Epithelial cell of esophagus (primary cell): ENCODE measurements around the gene KIF3C.
"Not testable (repeated sequence)": the region's sequence is repeated elsewhere in the genome, so short reads cannot be mapped to it uniquely, and the experiment has no call there.

ENCODE experiments used
- DNase-seq: peaks from one replicate; pipeline ENCODE4 v3.0.0; 2010; ENCODE audit warnings: low read depth
- H3K4me3 ChIP-seq: 2 replicates; pipeline ENCODE4 v1.5.1; 2011; ENCODE audit warnings: mild to moderate bottlenecking, low read length, control low read depth
- TF ChIP-seq, protein P1 (sequence below): IDR thresholded peaks from 2 replicates; pipeline ENCODE4 v1.5.1; 2011; ENCODE audit warnings: low read depth, mild to moderate bottlenecking, low read length, control low read depth, inconsistent platforms; ENCODE audit not compliant: insufficient read depth; ENCODE audit errors: missing control alignments

KIF3C gene

DNA sequence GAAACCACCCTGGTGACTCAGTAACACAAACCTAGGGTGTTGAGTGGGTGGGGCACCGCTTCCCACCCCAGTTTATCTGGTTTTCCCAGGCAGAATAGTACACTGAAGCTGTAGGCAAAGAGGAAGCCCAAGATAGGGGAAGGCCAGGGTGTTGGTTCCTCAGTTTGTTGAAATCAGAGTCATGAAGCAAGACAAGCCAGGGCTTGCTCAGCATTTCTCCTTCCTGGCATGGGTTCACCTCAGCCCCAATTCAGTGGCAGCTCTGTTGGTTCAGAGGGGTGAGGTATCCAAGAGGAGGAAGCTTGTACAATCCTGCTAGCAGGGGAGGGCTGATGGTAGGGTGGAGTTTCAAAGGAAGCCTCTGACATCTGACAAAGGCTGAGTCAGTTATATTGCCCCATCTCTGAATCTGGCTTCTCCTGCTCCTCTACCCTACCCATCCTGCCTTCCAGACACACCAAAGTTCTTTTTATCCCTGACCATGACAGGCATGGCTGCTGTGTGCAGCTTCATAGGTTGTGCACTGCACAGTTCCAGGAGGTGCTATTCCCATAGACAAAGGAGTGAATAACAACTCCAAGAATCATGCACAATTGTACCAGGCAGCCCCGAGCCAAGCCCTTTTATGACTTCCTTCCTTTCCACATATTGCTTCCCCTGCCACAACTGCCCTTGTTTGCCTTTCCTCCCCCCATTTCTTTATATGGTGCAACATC lies 26.7 kb upstream of the KIF3C start:
- peak; percentile 100 for DNase-seq
- TF ChIP-seq, protein P1, sequence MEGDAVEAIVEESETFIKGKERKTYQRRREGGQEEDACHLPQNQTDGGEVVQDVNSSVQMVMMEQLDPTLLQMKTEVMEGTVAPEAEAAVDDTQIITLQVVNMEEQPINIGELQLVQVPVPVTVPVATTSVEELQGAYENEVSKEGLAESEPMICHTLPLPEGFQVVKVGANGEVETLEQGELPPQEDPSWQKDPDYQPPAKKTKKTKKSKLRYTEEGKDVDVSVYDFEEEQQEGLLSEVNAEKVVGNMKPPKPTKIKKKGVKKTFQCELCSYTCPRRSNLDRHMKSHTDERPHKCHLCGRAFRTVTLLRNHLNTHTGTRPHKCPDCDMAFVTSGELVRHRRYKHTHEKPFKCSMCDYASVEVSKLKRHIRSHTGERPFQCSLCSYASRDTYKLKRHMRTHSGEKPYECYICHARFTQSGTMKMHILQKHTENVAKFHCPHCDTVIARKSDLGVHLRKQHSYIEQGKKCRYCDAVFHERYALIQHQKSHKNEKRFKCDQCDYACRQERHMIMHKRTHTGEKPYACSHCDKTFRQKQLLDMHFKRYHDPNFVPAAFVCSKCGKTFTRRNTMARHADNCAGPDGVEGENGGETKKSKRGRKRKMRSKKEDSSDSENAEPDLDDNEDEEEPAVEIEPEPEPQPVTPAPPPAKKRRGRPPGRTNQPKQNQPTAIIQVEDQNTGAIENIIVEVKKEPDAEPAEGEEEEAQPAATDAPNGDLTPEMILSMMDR: no peak
- H3K4me3 ChIP-seq: no peak overlapping the region

DNA sequence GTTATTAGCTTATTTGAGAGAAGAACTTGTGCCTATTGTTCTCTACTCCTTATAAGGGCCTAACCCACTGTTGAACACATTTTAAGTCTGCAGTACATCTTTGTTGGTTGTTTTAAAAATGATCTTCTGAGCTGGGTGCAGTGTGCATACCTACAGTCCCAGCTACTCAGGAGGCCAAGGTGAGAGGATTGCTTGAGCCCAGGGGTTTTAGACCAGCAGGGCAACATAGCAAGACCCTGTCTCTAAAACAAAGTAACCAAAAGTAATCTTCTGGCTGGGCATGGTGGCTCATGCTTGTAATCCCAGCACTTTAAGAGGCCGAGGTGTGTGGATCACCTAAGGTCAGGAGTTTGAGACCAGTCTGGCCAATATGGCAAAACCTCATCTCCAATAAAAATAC lies 25.8 kb upstream of the KIF3C start:
- H3K4me3 ChIP-seq: no peak overlapping the region
- TF ChIP-seq, protein P1: no peak
- DNase-seq: no peak

DNA sequence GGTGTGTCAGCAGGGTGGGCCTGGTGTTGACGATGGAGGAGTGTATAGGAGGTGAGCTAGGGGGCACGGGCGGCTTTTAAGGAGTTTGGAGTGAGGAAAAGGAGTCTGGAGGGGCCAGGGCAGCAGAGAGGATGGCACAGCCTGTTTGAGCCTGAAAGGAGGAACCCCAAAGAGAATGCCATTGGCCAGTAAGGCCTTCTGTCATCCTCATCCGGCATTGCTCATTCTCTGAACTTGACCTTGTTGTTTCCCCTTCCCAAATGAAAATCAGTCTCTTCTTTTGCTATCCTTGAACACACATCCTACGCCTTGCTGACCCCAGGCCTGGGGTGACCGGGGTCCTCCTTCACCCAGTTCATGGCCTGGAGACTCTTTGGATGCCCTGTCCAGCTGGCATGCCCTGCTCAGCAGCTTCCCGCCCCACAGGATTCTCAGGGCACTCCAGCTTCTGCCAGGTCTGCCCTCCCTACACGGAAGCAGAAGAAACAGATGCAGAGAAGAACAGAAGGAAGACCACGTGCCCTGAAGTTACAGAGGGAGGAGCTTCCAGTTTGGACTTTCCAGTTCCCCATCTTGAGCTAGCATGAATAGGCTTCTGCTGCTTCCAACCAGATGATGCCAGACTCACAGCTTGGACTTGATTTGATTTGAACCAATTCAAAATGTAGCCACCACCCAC lies 20.5 kb upstream of the KIF3C start:
- TF ChIP-seq, protein P1: no peak
- DNase-seq: peak; percentile 53
- H3K4me3 ChIP-seq: no peak overlapping the region

DNA sequence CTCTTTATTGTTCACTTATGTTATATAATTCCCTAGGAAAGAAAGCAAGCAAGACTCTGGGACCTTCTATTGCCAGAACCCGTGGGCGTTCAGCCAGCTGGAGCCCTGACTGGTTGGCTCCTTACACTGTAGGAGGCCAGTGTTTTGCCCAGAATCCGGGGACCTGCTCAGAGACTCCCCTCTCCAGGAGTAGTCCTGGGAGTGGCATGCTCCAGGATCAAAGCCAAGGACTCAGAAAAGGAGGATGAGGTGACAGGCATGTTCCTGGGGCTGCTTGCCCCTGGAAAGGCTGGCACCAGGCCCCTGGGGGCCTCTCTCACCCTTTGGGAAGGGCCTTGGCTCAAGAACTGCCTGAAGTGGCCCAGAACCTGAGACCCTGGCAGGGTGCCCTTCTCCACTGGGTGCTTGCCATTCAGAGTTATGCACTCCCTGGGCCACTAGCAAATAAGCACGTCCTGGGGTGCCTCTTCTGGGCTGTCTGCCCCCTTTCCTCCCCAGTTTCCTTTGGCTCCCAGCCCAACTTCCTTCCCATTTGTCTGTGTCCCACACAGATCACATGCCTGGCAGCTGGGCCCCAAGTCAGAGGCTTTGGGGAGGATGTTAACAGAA lies 19.6 kb upstream of the KIF3C start:
- DNase-seq: no peak
- no peak overlapping the region for H3K4me3 ChIP-seq
- TF ChIP-seq, protein P1: no peak

DNA sequence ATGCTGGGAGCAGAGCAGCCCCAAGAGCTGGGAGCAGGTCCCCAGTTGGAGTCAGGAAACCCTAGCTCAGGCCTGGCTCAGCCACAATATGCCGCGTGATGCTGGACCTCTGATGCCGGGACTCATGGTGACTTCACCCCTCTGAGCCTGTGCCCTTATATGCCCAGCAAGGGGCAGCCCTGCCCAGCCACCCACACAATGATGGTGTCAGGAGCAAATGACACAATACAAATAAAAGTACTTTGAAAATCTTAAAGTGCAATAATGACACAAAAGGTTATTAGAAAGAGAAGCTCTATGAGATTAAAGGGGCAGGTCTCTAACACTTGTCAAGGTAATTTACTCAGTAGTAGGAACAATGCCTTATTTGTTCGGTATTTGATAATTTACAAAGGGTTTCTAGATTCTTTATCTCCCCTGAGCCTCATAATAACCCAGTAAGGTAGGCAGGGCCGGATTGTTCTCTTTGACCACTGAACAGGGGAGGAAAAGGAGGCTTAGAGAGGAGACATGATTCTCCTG lies 18.3 kb upstream of the KIF3C start:
- peak; percentile 53 for DNase-seq
- TF ChIP-seq, protein P1: no peak

DNA sequence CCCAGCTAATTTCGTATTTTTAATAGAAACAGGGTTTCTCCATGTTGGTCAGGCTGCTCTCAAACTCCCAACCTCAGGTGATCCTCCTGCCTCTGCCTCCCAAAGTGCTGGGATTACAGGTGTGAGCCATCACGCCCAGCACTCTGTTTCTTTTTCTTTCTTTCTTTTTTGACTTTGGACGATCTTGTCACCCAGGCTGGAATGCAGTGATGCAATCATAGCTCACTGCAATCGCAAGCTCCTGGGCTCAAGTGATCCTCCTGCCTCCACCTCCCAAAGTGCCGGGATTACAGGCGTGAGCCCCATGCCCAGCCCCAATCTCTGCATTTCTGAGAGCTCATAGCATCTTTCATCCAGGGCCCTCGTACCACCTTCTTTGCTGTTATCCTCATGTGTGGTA lies 17.1 kb upstream of the KIF3C start:
- DNase-seq: peak; percentile 50
- H3K4me3 ChIP-seq: not testable (repeated sequence)

More for the DNA sequence above, 18.3 kb upstream of the KIF3C start:
- no peak overlapping the region for H3K4me3 ChIP-seq

DNA sequence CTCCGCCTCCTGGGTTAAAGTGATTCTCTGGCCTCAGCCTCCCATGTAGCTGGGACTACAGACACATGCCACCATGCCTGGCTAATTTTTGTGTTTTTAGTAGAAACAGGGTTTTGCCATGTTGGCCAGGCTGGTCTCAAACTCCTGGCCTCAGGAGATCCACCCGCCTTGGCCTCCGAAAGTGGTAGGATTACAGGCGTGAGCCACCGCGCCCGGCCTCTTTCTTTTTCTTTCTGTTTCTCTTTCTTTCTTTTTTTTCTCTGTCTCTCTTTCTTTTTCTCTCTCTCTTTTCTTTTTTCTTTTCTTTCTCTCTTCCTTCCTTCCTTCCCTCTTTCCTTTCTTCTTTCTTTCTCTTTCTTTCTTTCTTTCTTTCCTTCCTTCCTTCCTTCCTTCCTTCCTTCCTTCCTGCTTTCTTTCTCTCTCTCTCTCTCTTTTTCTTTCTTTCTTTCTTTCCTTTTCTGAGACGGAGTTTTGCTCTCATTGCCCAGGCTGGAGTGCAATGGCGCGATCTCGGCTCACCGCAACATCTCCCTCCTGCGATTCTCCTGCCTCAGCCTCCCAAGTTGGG lies 16.6 kb upstream of the KIF3C start:
- DNase-seq, H3K4me3 ChIP-seq: not testable (repeated sequence)
